Testis (tissue), 3 donors: ENCODE results near the gene TRIM71. TPM values are rescaled to one million over a fixed set of nuclear protein-coding genes. Genes with fewer than 3 reads are reported as not detected.

Source experiments
- DNase-seq: peaks from one replicate; pipeline ENCODE4 v3.0.0-alpha.2; 2019
- H3K27ac ChIP-seq, 2 donors: fragments of 200-600 bp; sonication (generic); one replicate each; pipeline ENCODE4 v1.5.1; 2019
- H3K27me3 ChIP-seq: fragments of 200-600 bp; sonication (generic); one replicate; pipeline ENCODE4 v1.5.1; 2019
- H3K36me3 ChIP-seq: fragments of 200-600 bp; sonication (generic); one replicate; pipeline ENCODE4 v1.5.1; 2017; ENCODE audit warnings: low read depth; ENCODE audit errors: missing control alignments
- H3K4me1 ChIP-seq: fragments of 200-600 bp; sonication (generic); one replicate; pipeline ENCODE4 v1.5.1; 2019
- H3K4me3 ChIP-seq, 2 donors: fragments of 200-600 bp; sonication (generic); one replicate each; pipeline ENCODE4 v1.5.1; 2017 to 2019
- H3K9me3 ChIP-seq: fragments of 200-600 bp; sonication (generic); one replicate; pipeline ENCODE4 v1.5.1; 2017
- CTCF ChIP-seq, 3 experiments: fragments of 450-650 bp in 2 of 3; fragments of 200-600 bp in 1 of 3; sonication (generic) in 1 of 3; IDR thresholded peaks; one replicate each; pipeline ENCODE4 v1.5.1; 2016 to 2019; ENCODE audit warnings: antibody characterized with exemption in 3 of 3, mild to moderate bottlenecking in 2 of 3, moderate library complexity in 1 of 3
- POLR2A ChIP-seq: fragments of 450-650 bp; IDR thresholded peaks from one replicate; pipeline ENCODE4 v1.6.1; 2017; ENCODE audit warnings: antibody characterized with exemption, mild to moderate bottlenecking, moderate library complexity
- WGBS, 2 donors: methylation state at CpG; one replicate each; pipeline ENCODE4 v1.1.5; 2018; 5-methylcytosine and 5-hydroxymethylcytosine counted together
- intact Hi-C: fragments of 100-400 bp; cut with DNase I; formaldehyde crosslinking; loops from one replicate; pipeline ENCODE4 v1.15.1; 2023; ENCODE audit warnings: low total_unique reads
- polyA plus RNA-seq: library from polyadenylated mRNA; stranded (reverse); fragments of 350-450 nt; fragmentation: Illumina TruSeq; extraction: RNeasy Lipid Tissue Mini Kit (QIAGEN cat#74804); gene quantifications from one replicate; pipeline ENCODE4 v1.2.3, GENCODE V29; 2014; ENCODE audit warnings: low read depth, low replicate concordance; ENCODE audit not compliant: insufficient read depth
- total RNA-seq, 2 donors: library from RNA; depleted of rRNA; stranded (reverse); fragments of >200 nt; gene quantifications; one replicate each; pipeline ENCODE4 v1.2.3, GENCODE V29; 2016

Gene TRIM71
- total and polyA plus RNA-seq, 3 donors from 2014 or later: 9.9 to 21.0 (median 20.6) TPM

- no peaks in the 10 kb centered on the region for H3K27me3 ChIP-seq
- intact Hi-C loops: no loop called here
- H3K9me3 ChIP-seq: no peaks in the 10 kb centered on the region
- no peak for DNase-seq
- H3K4me1 ChIP-seq: peaks cover 10% of the 10 kb centered on the region
- no peak overlapping the region for H3K4me3 ChIP-seq
- TF ChIP-seq CTCF (IDR thresholded peaks at IDR 0.05): no peak
- no peak for TF ChIP-seq POLR2A
- H3K36me3 ChIP-seq: no peaks in the 10 kb centered on the region
- 74 to 87% methylated on average over 7 of the region's 7 CpGs for WGBS, 2 donors
- H3K27ac ChIP-seq: no peak overlapping the region
Measured at GRCh38 chr3:32868719-32869512, 51.1 kb downstream of the TRIM71 start.

DNA sequence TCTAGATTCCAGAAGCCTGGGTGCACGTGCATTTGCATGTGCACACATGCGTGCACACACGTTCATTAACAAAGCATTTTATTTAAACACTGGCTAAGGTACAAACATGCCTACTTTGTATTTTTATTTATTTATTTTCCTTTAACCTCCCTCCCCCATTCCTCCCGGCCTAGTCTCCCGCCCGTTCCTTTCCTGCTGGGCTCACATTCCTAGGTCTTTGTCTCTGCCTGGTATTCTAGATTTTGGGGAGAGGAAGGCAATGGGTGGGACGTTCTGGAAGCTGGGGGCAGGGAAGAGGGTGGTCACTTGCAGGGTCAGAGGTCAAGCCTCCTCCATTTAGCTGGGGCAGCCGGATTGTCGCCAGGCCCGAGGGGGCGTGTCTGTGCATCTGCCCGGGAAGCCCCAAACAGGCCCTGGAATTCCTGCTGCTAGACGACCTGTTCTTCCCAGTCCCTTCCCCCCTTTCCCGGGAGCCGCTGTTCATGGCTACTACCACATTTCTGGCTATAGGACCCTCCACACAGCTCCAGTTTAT, 51.8 kb downstream of the TRIM71 start:
- intact Hi-C loops: no loop called here
- peaks cover 10% of the 10 kb centered on the region for H3K4me1 ChIP-seq
- WGBS, 2 donors: 82 to 87% methylated on average over 15 of the region's 15 CpGs
- H3K4me3 ChIP-seq: no peak overlapping the region
- no peaks in the 10 kb centered on the region for H3K9me3 ChIP-seq
- no peak for DNase-seq
- TF ChIP-seq POLR2A: no peak
- no peak for TF ChIP-seq CTCF (IDR thresholded peaks at IDR 0.05)
- H3K27ac ChIP-seq: no peak overlapping the region
- no peaks in the 10 kb centered on the region for H3K36me3 ChIP-seq
- H3K27me3 ChIP-seq: no peaks in the 10 kb centered on the region

DNA sequence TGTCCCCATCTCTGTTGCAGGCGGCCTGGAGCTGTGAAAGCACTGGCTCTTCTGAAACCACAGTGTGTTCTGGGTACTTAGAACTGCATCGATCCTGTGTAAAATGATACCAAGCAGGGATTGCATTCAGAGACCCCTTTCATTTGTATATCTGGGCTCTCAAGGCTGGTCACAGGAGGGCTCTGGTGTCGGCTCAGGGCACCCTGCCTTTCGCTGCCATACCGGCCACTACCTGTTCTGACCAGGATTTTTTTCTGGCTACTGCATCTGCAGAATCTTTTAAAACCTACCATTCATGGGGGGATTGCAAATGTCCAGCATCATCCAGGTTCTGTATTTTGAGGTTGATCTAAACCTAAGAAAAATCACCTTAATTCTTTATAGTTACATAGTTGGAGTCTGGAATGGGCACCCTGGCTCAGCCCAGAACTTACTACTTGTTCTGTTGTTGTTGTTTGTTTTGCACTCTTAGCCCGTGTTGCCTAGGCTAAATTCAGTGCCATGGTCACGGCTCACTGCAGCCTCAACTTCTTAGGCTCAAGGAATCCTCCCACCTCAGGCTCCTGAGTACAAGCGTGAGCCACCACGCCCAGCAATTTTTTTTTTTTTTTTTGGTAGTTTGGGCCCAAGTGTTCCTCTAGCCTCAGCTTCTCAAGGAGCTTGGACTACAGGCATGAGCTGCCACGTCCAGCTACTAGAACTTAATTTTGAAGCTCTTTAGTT, 52.7 kb downstream of the TRIM71 start:
- Histone ChIP-seq H3K4me3 (no peak overlapping the region), H3K27ac (no peak overlapping the region), H3K4me1 (peaks cover 10% of the 10 kb centered on the region), H3K36me3 (no peaks in the 10 kb centered on the region), H3K27me3 (no peaks in the 10 kb centered on the region), H3K9me3 (no peaks in the 10 kb centered on the region)
- no peak for TF ChIP-seq POLR2A
- no peak for TF ChIP-seq CTCF (IDR thresholded peaks at IDR 0.05)
- intact Hi-C loops: no loop called here
- DNase-seq: no peak
- 88% methylated on average over 10 of the region's 10 CpGs for WGBS, 2 donors

GRCh38 chr3:32871273-32871672, 53.5 kb downstream of the TRIM71 start:
- Histone ChIP-seq H3K4me3 (no peak overlapping the region), H3K27me3 (no peaks in the 10 kb centered on the region), H3K36me3 (no peaks in the 10 kb centered on the region), H3K4me1 (peaks cover 10% of the 10 kb centered on the region), H3K27ac (no peak overlapping the region), H3K9me3 (no peaks in the 10 kb centered on the region)
- no peak for TF ChIP-seq POLR2A
- TF ChIP-seq CTCF (IDR thresholded peaks at IDR 0.05): no peak
- intact Hi-C loops: no loop called here
- 87% methylated on average over 7 of the region's 7 CpGs for WGBS, 2 donors
- no peak for DNase-seq
